Inflammatory macrophage treated with lipopolysaccharide for 1 hour (primary cell): Measurements from ENCODE around the gene CHTF18.
"Not testable (repeated sequence)": the region's sequence is repeated elsewhere in the genome, so short reads cannot be mapped to it uniquely, and the experiment has no call there.

Source experiments
- DNase-seq, 2 donors: peaks; one replicate each; pipeline ENCODE4 v3.0.0-alpha.2; 2020 to 2022

CHTF18 gene

DNA sequence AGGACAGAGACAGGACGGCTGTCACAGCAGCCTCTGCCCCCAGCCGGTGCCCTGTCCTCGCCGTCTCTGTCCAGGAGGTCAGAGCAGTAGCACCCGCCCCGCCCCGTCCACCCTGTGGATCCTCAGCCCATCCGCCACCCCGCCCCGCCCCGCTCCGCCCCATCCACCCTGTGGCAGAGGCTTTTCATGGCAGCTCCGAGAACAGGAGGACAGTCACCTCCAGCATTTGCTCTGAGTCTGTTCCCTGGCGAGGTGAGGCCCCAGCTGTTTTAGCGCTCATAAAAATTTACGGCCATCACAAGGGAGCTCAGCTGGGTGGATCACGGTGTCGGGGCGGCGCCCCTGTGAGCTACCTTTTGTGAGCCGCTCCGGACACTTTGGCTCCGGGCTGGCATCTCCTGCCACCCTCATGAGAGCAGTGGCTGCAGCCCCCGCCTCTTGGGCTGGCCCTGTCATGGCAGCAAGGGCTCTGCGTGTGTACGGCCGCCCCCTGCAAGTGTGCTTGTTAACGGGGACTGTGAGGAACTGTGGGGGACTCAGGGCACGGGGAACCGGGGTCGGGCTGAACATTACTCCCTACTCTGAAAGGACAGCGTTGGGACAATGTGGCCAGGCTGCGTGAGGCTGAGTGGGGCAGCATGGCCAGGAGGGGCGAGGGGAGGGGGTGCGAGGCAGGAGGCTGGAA, 44.4 kb downstream of the CHTF18 start:
- no peak for DNase-seq

DNA sequence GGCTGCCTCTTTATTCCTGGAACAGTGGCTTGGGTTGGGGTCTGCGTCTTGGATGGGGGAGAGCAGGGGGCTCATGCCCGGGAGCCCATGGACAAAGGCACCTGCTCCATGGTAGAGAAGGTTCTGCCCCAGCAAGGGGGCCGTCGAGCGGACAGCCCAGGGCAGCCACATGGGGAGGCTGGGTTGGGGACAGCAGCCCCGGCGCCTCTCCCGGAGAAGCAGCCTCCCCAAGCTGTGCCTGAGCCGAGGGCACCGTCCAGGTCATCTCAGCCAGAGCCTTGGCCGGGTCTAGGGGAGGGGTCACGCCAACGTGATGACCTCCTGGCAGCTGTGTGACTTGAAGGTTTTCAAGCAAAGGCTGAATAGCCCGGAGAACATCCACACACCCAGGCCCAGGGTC, 45.0 kb downstream of the CHTF18 start:
- DNase-seq: no peak

- DNase-seq: no peak
These were observed 47.0 kb downstream of the CHTF18 start for GRCh38 chr16:835373-835772.

- no peak for DNase-seq
These were observed 47.8 kb downstream of the CHTF18 start for GRCh38 chr16:836221-836620.

GRCh38 chr16:836822-837221, 48.4 kb downstream of the CHTF18 start:
- not testable (repeated sequence) for DNase-seq

DNA sequence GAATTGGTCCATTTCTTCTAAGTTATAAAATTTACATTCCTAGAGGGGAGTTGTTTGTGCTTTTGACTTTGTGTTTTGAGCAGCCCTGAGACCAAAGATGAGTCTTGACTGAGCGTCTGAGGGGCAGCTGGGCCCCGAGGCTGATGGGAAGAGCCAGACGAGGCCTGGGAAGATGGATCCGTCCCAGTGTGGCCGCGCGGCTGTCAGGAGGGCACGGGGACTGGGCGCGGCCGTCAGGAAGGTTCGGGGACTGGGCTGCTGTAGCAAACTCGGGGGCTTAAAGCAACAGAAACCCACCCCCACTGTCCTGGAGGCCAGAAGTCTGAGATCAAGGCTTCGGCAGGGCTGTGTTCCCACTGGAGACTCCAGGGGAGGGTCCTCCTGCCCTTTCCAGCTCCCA, 50.3 kb downstream of the CHTF18 start:
- DNase-seq: no peak

DNA sequence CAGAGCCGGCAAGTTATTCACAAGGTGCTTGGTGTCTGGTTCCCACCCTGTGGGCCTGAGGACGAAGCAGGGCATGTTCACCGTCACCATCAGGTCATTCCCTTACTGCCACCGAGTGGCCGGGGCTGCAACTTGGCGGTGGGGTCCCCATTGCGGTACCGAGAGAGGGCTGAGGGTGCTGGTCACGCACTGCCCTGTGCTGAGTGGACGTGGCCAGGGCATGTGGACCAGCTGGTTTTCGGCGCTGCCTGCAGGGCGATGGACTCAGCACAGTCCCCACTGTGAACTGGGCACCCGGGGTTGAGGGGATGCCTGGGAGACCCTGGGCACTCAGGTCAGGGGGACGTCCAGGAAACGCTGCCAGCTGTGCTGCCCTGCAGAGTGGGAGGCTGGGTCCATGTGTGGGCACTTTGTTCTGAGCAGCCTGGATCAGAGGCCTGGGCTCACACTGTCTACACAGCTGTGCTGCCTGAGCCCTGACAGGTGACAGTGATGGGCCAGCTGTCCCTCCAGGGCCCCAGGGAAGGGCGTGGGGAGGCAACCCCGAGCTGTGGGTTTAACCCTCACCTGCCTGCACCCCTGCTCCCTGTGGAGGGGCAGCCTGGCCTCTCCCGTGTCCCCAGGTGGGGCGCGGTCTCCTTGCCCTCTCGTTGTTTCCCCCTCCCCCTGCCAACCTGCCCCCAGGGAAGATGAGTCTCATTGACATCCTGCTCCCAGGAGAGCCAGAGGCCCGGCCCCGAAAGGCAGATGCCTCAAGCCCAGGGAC, 51.4 kb downstream of the CHTF18 start:
- no peak for DNase-seq

DNA sequence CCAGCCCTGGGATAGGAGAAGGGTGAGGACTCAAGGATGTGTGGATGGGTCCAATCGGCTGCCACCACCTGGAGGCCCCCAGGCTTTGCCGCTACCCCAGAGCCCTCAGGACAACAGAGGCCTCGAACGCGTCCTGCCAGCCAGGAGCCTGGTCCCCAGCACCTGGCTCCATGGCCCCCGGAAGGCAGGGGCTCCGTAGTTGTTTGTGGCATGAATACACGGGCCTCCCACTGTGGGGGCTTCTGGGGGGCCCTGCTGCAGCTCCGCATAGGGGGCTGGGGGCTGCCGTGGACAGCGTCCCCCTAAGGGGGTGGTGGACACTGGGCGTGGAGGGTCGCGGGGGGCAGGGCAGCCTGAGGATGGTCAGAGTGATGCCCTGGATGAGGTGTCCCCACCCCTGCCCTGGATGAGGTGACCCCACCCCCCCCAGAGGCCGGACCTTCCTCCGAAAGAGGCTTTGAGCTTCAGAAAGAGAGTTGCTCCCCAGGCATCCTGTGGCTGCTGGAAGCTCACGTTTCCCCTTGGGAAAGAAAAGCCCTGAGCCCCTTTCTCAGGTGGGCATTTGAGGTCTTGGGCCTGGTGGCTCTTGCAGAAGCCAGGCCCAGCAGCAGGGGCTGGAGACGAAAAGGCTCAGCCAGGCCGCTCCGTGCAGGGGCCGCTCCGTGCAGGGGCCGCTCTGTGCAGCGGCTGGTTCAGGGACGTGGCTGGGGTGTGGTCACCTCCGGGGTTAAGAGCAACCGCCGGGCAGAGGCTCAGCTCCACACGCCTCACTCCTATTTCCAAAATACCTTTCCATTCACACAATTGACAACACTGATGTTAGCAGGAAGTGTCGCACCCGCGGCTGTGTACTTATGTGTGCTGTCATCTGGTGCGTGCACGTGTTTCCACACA, 52.4 kb downstream of the CHTF18 start:
- no peak for DNase-seq

DNA sequence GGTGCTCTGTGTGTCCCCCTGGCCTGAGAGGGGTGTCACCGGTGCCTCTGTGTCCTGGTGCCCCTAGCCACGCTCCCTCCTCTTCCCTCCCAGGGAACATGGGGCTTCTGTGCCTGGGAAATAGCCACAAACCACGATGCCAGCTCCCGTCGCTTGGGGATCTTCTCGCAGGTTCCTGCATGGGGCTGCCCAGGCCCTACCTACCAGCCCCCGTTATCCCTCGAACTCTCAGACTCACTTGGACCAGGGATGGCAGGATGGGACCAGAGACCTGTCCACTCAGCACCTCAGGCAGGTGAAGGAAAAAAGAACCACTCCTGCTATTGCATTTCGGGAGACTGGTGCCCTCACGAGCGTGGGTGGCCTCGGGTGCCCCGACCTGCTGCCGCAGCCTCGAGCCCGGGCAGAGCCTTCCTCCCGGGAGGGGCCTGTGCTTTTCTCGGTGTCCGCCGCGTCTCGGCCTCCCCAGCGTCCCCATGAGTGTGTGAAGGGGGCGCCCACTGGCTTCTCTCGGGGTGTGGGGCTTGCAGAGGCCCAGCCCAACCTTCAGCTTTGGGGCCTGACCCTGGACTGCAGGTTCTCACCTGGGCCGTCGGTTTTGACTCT, 53.1 kb downstream of the CHTF18 start:
- DNase-seq: no peak

- DNase-seq: no peak
These were observed 53.6 kb downstream of the CHTF18 start for GRCh38 chr16:842061-842476.

- no peak for DNase-seq
These were observed 54.5 kb downstream of the CHTF18 start for GRCh38 chr16:842711-843560.

GRCh38 chr16:843771-844170, 55.4 kb downstream of the CHTF18 start:
- DNase-seq: no peak

- no peak for DNase-seq
These were observed 56.4 kb downstream of the CHTF18 start for GRCh38 chr16:844638-845350.

- no peak for DNase-seq
These were observed 56.9 kb downstream of the CHTF18 start for GRCh38 chr16:845351-845745.

GRCh38 chr16:847151-847550, 58.7 kb downstream of the CHTF18 start:
- DNase-seq: no peak
